CD4-positive, alpha-beta T cell treated with Interferon gamma for 1 hour (primary cell): Measurements from ENCODE around the gene DIRAS2.

Experiments used
- DNase-seq: peaks from one replicate; pipeline ENCODE4 v3.0.0-alpha.2; 2020

The DIRAS2 gene

DNA sequence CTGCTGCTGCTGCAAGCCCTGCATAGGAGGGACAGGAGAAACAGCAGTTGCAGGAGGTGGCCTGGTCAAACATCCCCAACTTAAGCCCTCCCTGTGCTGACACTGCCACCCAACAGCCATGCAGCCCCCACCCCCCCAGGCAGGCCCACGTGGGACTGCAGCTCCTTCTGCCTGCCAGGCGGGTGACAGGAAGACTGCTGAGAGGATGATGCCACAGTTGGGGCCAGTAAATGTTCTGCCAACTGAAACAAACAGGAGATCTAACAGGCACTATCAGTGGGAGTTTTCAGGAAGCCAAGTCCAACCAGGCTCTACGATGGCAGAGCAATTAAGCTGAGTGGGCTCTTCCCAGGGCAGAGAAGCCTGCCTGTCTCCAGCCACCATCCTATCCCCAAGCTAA is 31.1 kb downstream of the DIRAS2 start:
- DNase-seq, result no peak

DNA sequence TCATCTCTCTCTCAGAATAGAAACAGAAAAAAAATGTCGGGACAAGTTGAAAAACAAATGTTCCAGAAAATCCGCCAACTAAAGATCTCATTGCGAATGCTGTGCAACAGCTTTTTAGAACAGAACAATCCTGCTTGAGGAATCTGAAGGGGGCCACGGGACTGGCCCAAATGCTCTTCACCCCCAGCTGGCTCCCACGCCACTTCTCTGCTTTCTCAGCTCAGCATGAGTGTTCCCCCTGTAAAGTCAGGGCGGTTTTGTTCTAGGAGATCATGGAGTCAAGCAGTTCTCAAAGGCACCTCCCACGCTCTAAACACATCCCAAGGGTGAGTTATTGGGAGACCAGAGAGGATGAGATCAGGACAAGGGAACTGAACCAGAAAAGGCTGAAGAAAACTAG is 31.5 kb downstream of the DIRAS2 start:
- no peak for DNase-seq

DNA sequence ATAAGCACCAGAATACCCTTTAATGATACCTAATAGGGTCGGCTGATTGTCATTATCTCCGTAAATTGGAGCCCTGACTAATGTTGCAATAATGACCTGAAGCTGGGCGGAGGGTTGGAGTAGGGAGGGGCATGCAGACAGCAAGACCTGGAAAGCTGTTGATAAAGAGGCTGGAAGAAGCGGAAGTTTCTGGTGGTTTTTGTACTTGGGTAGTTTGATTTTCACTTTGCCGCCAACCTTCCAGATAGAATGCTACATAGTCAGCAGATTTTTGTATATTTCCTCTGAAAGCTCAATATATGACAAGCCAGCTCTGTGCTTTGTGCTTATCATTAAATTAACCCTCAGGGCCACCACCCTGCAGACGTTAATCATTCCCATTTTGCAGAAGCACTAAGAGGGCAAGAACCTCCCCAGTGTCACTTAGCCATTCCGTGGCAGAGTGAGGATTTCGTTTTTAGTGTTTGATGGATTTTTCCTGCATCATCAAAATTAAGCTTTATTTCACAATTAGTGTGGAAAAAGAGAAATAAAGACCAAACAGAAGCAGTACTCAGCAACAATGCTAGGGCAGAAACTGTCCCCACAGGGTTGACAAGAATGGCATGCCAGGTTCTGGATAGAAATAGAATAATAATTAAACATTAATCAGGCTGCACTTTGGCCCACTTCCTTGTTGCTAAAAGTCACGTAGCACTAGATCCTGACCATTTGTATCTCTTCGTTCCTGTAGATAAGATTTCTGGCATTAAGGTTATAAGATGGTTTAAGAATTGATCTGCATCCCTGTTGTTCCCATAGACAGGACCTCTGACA is 34.7 kb downstream of the DIRAS2 start:
- DNase-seq, result no peak

DNA sequence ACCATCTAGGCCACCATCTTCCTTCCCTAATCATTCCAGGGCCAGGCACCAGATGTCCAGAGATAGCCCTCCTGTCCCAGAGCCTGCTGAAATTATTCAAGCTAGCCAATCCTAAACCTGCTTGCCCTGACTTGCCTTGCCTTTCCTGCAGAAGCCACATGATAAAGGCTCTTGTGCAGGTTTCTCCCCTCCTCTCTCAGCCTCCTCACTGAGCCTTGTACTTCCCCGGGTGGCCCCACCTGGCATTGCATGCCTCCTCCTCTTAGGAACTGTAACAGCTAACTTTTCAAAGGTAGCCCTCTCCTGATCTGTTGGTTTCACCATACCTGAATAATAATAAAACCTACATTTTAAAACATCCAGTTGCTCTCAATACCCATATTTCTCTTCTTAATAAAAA is 42.6 kb downstream of the DIRAS2 start:
- DNase-seq, result no peak

DNA sequence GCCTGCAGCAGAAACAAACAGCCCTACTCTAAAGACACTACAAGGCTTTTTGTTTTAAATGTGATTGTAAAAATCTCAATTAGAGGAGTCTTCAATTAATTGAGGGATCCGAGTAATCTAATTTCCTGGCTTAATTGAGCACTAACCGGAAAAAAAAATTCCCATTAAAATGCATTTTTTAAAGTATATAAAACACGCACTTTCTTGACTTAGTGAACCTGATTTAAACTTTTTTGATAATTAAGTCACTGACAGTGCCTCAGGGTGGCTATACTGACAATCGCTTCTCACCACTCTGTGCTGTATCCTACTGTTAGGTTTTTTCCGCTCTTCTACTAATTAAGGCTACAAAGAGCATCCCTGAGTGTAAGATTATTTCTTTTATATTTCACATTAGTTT is 44.4 kb downstream of the DIRAS2 start:
- no peak for DNase-seq

DNA sequence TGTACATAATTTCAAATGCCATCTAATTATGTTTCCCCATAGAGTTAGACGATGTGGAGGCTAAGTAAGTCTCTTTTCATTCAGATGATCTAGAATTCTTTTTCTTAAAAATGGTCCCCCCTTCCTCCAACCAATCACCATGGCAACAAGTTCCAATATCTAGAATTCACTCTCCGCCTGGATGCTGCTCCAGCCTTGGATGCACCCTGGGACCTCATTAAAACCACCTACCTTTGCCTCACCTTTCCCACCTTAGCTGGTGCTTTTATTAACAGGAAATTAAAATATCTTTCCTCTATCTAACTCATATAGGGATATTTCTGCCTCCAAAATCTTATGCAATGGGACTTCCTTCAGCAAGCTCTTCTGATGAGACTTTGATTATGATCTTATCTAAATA is 49.0 kb downstream of the DIRAS2 start:
- DNase-seq, result no peak

DNA sequence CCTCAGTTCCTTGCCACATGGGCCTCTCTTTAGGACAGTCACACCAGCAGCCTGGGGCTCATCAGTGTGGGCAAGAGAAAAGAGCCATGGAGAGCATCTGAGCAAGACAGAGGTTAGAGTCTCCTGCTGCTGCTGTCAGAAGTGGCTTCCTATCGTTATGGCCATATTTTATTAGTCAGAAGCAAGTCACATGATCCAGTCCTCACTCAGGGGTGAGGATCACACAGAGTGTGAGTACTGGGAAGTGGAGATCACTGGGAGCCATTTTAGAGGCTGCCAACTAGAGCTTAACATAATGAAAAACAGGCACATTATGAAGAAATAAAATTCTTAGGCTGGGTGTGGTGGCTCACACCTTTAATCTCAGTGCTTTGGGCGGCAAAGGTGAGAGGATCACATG is 62.0 kb downstream of the DIRAS2 start:
- no peak for DNase-seq

DNA sequence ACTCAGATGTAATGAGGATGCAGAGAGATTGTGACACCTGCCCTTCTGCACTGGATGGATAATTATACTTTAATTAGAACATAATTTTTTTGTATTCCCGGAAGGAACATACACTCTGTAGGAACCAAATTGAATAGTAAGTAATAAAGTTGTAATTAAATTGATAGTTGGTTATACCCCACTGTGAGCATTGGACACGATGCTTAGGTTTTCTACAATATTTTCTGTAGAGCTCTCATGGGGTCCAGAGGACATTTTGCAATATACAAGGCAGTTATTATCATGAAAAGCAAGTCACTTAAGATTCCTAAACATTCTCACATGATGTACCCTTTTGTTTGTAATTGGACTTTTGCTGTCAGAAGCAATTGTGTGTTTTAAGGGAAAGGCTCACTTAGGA is 63.4 kb downstream of the DIRAS2 start:
- DNase-seq, result no peak

DNA sequence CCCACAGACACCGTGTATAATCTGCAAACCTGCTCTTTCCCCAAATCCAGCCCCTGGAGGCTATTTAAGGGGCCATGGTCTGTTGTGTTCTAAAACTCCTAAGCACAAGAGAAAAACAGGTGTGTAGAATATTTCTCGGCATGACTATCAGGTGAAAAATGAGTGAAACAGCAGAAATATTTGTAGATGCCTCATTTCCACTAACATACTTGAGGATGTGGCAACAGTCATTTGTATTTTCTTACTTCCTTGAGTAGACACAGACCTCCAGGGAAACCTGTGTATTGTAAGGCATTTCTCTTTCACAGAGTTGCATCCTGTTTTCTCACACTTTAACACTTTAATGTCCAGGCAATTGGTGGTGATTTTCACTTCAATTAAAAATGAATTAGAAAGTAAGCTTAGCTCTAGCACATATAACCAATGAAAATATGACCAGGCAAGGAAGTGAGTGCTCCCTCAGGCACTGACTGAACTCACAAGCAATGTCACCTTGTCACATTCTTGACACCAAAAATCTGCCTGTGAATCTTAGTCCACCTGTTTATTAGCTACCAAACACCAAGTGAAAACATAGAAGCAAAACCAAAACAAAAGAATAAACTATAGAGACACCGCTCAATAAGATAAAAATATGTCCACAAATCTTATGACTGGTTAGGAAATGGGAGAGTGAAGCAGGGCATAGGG is 64.4 kb downstream of the DIRAS2 start:
- no peak for DNase-seq

DNA sequence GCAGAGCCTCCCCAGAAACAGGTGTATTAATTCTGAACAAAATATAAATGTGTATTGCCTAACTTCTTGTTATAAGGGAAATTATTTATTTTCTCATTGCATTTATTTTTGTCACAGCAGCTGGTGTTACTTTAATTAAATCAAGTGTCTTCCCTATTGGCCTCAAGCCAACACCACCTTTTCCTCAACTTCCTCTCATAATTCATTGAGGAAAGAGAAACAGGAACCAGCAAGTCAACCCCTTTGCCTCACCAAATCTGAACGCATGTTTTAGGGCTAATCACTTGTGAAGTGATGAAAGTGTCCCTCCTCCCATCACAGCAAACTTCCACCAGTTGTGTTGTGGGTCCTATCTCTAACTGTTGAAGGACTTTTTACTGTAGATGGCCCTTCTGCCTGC is 73.1 kb downstream of the DIRAS2 start:
- no peak for DNase-seq

DNA sequence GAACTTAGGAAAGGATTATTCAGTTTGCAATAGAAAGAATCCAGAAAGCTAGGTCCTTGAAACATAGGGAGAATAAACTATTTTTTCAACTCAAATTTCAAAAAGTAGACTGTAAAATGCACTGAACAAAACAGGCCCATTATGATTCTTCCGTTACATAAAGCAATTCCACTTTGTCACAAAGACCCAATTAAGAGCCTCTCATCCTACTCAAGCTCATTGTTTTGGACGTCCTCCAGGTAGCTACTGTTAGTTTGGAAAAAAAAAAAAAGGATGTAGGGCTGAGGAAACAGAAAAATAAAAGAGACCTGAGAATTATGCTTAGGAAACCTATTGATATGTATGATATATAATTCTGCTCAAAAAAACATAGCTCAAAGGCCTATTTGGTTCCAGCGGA is 74.0 kb downstream of the DIRAS2 start:
- no peak for DNase-seq

DNA sequence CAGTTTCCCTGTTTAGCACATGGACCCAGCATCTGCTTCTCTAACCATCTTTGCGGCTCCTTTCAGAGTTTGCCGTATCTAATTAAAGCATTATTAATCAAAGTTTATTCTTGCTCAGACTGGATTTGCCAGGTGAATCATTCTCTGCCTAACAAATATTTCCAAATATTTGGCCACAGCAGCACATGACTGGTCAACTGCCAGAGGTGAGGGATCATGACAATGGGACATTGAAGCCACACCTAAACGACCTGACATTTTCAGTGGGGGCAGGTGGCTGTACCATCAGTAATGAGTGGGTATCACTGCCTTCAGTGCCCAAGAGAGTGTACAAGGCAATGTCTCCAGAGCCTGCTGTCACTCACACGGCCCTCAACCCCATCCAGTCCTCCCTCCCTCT is 80.4 kb downstream of the DIRAS2 start:
- no peak for DNase-seq
